ENCODE measurements around the gene CACNA2D3. TPM values are rescaled to one million over a fixed set of nuclear protein-coding genes. Genes with fewer than 3 reads are reported as not detected.
"Not testable (repeated sequence)": the region's sequence is repeated elsewhere in the genome, so short reads cannot be mapped to it uniquely, and the experiment has no call there.

The CACNA2D3 gene
- total RNA-seq, 1 experiment from 2014 or later: not detected

- in situ Hi-C loops (cut with HindIII; ENCODE audit: low sequenced_read_pairs): no loop called here
- no peak for DNase-seq (ENCODE audit: low spot score)
Measured at GRCh38 chr3:54625805-54626787, 503.7 kb downstream of the CACNA2D3 start.

GRCh38 chr3:54628888-54629441, 506.6 kb downstream of the CACNA2D3 start:
- in situ Hi-C loops (cut with HindIII; ENCODE audit: low sequenced_read_pairs): no loop called here

GRCh38 chr3:54630101-54630623, 507.8 kb downstream of the CACNA2D3 start:
- no peak for DNase-seq (ENCODE audit: low spot score)
- in situ Hi-C loops (cut with HindIII; ENCODE audit: low sequenced_read_pairs): no loop called here

More at GRCh38 chr3:54628888-54629441, 506.6 kb downstream of the CACNA2D3 start:
- DNase-seq (ENCODE audit: low spot score): no peak

GRCh38 chr3:54631001-54631400, 508.6 kb downstream of the CACNA2D3 start:
- in situ Hi-C loops (cut with HindIII; ENCODE audit: low sequenced_read_pairs); DNase-seq (ENCODE audit: low spot score): not testable (repeated sequence)

GRCh38 chr3:54631516-54632325, 509.4 kb downstream of the CACNA2D3 start:
- DNase-seq (ENCODE audit: low spot score): no peak
- in situ Hi-C loops (cut with HindIII; ENCODE audit: low sequenced_read_pairs): no loop called here

GRCh38 chr3:54632326-54632665, 509.9 kb downstream of the CACNA2D3 start:
- DNase-seq (ENCODE audit: low spot score): no peak
- in situ Hi-C loops (cut with HindIII; ENCODE audit: low sequenced_read_pairs): no loop called here

GRCh38 chr3:54632834-54633233, 510.5 kb downstream of the CACNA2D3 start:
- in situ Hi-C loops (cut with HindIII; ENCODE audit: low sequenced_read_pairs): no loop called here
- DNase-seq (ENCODE audit: low spot score): no peak

GRCh38 chr3:54633444-54634121, 511.2 kb downstream of the CACNA2D3 start:
- in situ Hi-C loops (cut with HindIII; ENCODE audit: low sequenced_read_pairs): no loop called here
- no peak for DNase-seq (ENCODE audit: low spot score)

GRCh38 chr3:54634122-54634469, 511.7 kb downstream of the CACNA2D3 start:
- DNase-seq (ENCODE audit: low spot score): no peak
- in situ Hi-C loops (cut with HindIII; ENCODE audit: low sequenced_read_pairs): no loop called here

- DNase-seq (ENCODE audit: low spot score); in situ Hi-C loops (cut with HindIII; ENCODE audit: low sequenced_read_pairs): not testable (repeated sequence)
Measured at GRCh38 chr3:54639790-54640372, 517.5 kb downstream of the CACNA2D3 start.

GRCh38 chr3:54641226-54642014, 519.1 kb downstream of the CACNA2D3 start:
- no peak for DNase-seq (ENCODE audit: low spot score)
- in situ Hi-C loops (cut with HindIII; ENCODE audit: low sequenced_read_pairs): no loop called here

- in situ Hi-C loops (cut with HindIII; ENCODE audit: low sequenced_read_pairs): no loop called here
- DNase-seq (ENCODE audit: low spot score): no peak
Measured at GRCh38 chr3:54642147-54642546, 519.8 kb downstream of the CACNA2D3 start.

- in situ Hi-C loops (cut with HindIII; ENCODE audit: low sequenced_read_pairs): no loop called here
- DNase-seq (ENCODE audit: low spot score): no peak
Measured at GRCh38 chr3:54647721-54648120, 525.4 kb downstream of the CACNA2D3 start.

GRCh38 chr3:54649551-54649950, 527.2 kb downstream of the CACNA2D3 start:
- in situ Hi-C loops (cut with HindIII; ENCODE audit: low sequenced_read_pairs): no loop called here
- DNase-seq (ENCODE audit: low spot score): no peak

GRCh38 chr3:54653456-54654195, 531.3 kb downstream of the CACNA2D3 start:
- no peak for DNase-seq (ENCODE audit: low spot score)
- in situ Hi-C loops (cut with HindIII; ENCODE audit: low sequenced_read_pairs): no loop called here

- in situ Hi-C loops (cut with HindIII; ENCODE audit: low sequenced_read_pairs): no loop called here
Measured at GRCh38 chr3:54654776-54655175, 532.4 kb downstream of the CACNA2D3 start.

GRCh38 chr3:54659347-54659746, 537.0 kb downstream of the CACNA2D3 start:
- in situ Hi-C loops (cut with HindIII; ENCODE audit: low sequenced_read_pairs): no loop called here
- peak; percentile 13 for DNase-seq (ENCODE audit: low spot score)

More at GRCh38 chr3:54654776-54655175, 532.4 kb downstream of the CACNA2D3 start:
- no peak for DNase-seq (ENCODE audit: low spot score)
